ENCODE measurements around the gene PCCA.
"Not testable (repeated sequence)": the region's sequence is repeated elsewhere in the genome, so short reads cannot be mapped to it uniquely, and the experiment has no call there.

PCCA gene

GRCh38 chr13:100306030-100306429 is 217.1 kb downstream of the PCCA start:
- DNase-seq (ENCODE audit: low read depth) = no peak

GRCh38 chr13:100306434-100306999 is 217.6 kb downstream of the PCCA start:
- no peak for DNase-seq (ENCODE audit: low read depth)

DNA sequence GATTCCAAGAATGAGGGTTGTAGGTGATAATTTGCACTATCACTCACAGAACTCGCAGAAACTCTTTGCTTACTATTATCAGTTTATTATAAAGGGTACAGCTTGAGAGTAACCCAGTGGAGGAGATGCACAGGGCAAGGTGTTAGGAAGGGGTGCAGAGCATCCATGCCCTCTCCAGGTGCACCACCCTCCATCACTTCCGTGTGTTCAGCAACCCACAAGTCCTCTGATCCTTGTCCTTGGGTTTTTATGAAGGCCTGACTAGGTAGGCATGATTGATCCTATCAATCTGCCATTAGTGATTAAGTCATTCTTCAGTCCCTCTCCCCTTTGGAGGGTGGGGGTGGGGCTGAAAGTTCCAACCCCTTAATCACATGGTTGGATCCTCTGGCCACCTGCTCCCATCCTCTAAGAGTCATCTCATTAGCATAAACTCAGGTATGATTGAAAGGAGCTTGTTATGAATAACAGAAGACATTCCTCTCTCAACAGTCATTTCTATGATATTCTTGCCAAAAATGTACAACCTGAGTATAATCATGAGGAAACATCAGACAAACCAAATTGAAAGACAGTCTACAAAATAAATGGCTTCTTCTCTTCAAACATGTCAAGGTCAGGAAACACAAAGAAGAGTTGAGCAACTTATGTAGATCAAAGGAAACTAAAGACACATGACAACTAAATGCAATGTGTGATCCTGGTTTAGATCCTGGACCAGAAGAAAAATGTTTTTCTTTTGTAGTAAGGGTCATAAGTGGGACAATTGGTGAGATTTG is 225.4 kb downstream of the PCCA start:
- no peak for DNase-seq (ENCODE audit: low read depth)

DNA sequence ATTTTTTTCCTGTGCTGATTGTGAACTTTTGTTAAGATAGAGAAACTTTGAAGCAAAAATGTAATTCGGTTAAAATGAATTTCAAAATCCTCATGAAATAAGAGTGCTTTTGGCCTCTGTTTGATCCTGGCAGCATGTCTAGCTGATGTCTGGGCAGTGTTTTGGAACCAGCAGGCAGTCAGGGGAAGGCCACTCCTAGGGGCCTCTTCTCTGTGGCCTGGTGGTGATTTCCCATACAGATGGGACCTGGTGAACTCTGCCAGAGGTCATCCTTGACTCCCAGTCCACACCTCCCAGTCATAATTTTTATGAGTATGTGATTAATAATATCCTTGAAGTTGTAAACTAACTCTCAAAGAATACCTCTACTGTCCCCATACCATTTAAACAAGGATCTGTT is 226.6 kb downstream of the PCCA start:
- DNase-seq (ENCODE audit: low read depth) = no peak

DNA sequence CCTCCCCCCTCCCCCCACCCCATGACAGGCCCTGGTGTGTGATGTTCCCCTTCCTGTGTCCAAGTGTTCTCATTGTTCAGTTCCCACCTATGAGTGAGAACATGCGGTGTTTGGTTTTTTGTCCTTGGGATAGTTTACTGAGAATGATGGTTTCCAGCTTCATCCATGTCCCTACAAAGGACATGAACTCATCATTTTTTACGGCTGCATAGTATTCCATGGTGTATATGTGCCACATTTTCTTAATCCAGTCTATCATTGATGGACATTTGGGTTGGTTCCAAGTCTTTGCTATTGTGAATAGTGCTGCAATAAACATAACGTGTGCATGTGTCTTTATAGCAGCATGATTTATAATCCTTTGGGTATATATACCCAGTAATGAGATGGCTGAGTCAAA is 229.6 kb downstream of the PCCA start:
- not testable (repeated sequence) for DNase-seq (ENCODE audit: low read depth)

- no peak for DNase-seq (ENCODE audit: low read depth)
Observed at GRCh38 chr13:100323937-100324336, 235.0 kb downstream of the PCCA start.

DNA sequence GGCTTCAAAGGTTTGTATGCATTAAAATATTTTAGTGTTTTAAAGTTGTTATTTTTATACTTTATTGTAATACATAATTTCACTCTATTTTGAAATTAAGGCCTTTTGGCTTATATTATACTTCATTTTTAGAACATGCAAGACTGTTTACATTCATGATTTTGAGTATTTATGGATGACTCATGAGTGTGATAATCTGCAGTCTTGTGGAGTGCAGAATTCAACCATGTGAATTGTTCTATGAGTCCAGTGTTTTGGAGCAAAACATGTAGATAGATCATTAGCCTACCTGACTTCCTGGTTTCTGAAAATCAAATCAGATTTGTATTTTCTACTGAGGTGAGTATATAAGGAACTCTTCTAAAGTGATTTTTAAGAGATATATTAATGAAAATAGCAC is 241.8 kb downstream of the PCCA start:
- DNase-seq (ENCODE audit: low read depth) = no peak

DNA sequence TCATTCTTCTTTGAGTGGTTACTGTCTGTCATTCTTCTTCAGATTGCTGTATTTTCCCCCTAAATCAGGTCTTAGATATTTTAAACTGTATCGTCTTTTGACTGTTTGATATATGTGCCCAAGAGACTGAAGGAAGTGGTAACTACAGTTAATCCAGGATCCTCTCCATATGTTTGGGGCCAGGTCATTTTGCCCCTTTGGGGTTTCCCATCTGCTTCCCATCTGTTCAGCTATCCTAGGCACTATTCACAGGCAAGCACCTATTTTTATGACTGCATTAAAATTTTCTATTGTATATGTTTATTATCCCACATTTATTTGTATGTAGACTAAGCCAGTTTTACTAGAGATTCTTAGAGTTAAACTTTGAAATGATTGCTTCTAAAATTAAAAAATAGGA is 244.2 kb downstream of the PCCA start:
- DNase-seq (ENCODE audit: low read depth) = no peak

GRCh38 chr13:100334214-100334613 is 245.3 kb downstream of the PCCA start:
- DNase-seq (ENCODE audit: low read depth) = no peak

DNA sequence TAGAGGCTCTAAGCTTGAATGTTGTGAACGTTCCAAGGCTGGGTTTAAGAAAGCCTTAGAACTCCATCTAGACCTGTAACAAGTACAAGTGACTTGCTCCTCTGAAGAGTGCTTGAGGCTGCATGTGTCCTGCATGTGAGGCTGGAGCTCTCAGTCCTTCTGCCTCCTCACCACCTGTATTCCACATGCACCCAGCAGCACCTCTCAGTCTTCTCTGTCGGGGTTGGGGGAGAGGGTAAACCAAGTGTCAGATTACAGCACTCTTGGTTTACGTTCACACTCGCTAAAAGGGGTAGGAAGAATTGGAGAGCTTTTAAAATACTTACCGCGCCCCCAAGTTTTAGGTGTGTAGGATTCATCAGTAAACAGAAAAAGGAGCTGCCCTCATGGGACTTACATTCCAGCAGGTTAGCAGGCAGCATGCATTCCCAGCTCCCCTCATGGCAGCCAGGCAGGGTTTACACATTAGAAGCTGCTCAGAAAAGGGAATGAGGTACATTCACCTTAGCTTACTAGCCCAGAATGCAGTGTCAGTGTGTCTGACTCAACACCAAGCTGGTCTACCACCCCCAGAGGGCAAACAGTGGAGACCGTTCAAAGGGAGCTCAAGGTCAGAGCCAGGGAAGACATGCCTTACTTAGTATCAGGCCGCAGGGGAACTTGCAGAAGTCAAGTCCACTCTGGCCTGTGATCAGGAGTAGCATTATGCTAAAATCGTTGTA is 248.1 kb downstream of the PCCA start:
- DNase-seq (ENCODE audit: low read depth) = no peak

GRCh38 chr13:100338275-100338674 is 249.4 kb downstream of the PCCA start:
- DNase-seq (ENCODE audit: low read depth) = no peak

DNA sequence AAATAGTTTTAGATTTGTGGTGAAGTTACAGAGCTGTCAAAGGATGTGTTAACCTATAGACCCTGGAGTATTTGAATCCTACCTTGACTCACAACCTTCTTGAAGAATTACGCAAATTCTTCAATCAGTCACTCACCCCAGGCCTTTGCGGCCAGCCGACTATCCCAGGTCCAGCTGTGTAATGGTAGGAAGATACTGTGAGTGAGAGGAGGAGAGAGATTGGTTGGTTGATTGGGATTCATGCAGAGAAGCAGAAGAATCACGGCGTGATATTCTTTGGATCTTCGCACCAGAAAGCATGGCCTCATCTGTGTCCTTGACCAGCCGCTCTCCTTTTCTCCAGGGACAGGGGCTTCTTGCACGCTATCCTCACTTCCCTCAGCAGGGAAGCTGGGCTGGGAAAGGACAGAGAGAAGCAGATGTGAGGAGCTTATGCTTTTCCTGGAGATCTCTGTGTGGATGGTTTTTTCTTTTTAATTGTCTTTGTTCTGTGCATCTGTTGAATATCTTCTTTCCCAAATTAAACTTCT is 250.6 kb downstream of the PCCA start:
- no peak for DNase-seq (ENCODE audit: low read depth)

DNA sequence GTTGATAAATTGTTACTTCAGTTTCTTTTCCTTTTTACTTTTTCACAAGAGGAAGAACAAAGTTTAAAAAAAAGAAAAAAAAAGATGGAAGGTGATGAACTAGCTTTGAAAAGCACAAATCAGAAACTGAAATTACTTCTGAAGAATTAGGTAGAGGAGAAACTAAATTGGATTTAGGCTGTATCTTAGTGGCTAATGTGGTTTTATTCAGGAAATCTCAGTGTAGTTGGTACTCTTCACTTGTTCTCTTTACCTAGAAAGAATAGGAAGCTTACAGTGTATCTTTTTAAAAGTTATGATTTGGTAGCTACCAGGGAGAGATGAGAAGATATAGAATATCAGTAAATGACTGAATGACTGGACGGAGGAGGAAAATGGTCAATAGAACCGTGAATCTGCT is 252.0 kb downstream of the PCCA start:
- no peak for DNase-seq (ENCODE audit: low read depth)

DNA sequence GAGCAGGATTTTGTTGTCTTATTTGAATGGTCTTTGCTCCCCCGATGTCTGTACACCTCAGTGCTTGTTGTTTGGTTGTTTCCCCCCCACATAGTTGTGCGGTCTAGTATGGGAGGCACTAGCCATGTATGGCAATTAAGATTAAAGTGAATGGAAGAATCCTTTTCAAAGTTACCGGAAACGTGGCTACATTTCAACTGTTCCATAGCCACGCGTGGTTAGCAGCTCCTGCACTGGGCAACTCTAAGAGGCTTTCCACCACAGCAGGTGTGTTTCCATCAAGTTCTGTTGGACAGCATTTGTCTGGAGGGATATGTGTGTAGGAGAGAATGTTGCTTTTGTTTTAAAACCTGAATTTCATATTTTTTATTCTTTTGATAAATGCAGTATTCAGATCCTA is 252.4 kb downstream of the PCCA start:
- DNase-seq (ENCODE audit: low read depth) = no peak

GRCh38 chr13:100344544-100344943 is 255.7 kb downstream of the PCCA start:
- DNase-seq (ENCODE audit: low read depth) = no peak

DNA sequence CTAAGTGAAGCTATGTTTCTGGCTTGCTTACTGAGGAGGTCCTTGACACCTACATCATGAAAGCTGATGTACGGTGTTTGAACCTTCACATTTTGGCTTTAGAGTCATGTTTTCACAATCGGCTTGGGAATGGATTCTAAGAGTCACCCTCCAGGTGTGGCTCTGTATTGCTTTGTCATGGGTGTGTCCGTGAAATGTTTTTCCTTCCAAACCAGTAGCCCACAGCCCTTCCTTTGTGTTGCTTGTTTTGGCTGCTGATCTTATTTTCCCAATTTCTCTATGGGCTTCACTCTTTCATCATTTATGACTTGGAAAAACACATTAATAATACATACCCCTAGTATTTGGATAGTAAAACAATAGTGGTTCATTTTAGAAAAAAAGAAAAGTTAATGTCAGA is 259.1 kb downstream of the PCCA start:
- no peak for DNase-seq (ENCODE audit: low read depth)

- DNase-seq (ENCODE audit: low read depth) = no peak
Observed at GRCh38 chr13:100349594-100349993, 260.7 kb downstream of the PCCA start.

DNA sequence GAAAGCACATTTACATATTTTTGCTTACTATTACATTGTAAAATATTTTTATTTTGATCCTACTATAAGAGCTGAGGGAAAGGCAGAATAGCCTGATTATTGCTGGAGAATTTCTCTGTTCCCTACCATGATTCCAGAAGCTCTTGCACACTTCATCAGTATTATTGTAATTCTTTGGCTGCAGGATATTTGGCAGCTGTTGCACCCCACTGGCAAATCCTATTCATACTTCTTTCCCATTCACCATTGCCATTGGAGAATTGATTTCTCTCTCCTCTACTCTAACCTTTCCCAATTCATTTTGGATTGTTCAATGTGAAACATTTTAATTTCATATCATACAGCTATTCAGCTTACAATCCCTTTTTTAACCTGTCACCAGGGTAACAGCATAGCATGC is 261.7 kb downstream of the PCCA start:
- DNase-seq (ENCODE audit: low read depth) = no peak

- no peak for DNase-seq (ENCODE audit: low read depth)
Observed at GRCh38 chr13:100356426-100356825, 267.5 kb downstream of the PCCA start.

DNA sequence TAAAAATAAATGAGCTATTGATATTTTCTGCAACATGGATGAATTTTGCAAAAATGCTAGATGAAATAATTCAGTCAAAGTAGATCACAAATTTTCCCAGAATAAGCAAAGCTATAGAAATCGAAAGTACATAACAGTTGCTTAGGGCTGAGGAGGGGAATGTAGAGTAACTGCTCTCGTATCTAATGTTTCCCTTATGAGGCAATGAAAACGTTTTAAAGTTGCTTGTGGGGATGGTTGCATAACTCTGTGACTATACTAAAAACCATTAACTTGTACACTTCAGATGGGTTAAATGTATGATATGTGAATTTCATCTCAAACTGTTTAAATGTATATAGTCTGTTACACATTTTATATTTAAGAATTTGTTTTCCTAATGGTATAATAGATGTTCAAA is 268.0 kb downstream of the PCCA start:
- DNase-seq (ENCODE audit: low read depth) = no peak

DNA sequence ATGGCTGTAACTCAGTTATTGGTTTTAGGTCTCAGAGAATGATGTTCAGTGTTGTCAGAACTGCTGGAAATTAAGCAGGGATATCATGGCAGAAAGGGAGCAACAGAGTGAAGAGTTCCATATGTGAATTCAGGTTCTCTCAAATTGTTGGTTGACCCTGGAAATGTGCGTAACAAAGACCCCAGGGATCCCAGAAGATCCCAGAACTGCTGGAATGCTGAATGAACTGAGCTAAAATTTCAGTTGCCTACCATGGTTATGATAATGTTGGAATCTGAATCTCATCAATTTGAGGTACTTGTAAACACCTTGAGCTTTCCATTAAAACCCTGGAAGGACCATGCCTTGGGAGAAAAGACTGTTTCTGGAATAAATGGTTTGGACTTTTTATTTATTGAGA is 268.9 kb downstream of the PCCA start:
- DNase-seq (ENCODE audit: low read depth) = no peak

GRCh38 chr13:100361504-100361903 is 272.6 kb downstream of the PCCA start:
- no peak for DNase-seq (ENCODE audit: low read depth)

DNA sequence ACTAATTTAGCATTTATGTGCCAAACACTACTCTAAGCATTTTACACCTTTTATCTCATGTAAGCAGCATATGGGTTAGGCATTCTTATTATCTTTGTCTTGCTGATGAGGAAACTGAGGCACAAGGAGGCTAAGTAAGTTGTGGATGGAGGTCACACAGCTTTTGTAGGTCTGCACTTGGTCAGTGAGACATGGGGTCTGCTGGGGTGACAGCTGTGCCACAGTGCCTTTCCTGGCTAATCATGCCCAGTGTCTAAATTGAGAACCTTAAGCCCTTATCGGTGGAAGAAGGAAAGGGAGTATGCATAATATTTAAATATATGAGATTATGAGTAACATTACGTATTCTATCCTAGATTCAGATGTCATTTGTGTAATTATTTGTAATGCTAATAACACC is 273.5 kb downstream of the PCCA start:
- no peak for DNase-seq (ENCODE audit: low read depth)

Data from HS-27A (cell line).